Kidney epithelial cell (primary cell): ENCODE results near the gene MTFR2. TPM values are rescaled to one million over a fixed set of nuclear protein-coding genes. Genes with fewer than 3 reads are reported as not detected.
"Not testable (repeated sequence)": the region's sequence is repeated elsewhere in the genome, so short reads cannot be mapped to it uniquely, and the experiment has no call there.

Experiments
- DNase-seq: peaks from one replicate; pipeline ENCODE4 v3.0.0-alpha.2; 2010; ENCODE audit warnings: low read depth
- H3K27me3 ChIP-seq: 2 replicates; pipeline ENCODE4 v1.6.0; 2011; ENCODE audit warnings: low read length; ENCODE audit not compliant: control insufficient read depth, insufficient read depth
- H3K36me3 ChIP-seq: 2 replicates; pipeline ENCODE4 v1.5.1; 2011; ENCODE audit warnings: low read length; ENCODE audit not compliant: control insufficient read depth, insufficient read depth
- H3K4me3 ChIP-seq: 2 replicates; pipeline ENCODE4 v1.5.1; 2011; ENCODE audit warnings: low read depth, mild to moderate bottlenecking, control low read depth, low read length
- CTCF ChIP-seq: IDR thresholded peaks from 2 replicates; pipeline ENCODE4 v1.5.1; 2011; ENCODE audit warnings: mild to moderate bottlenecking, moderate library complexity, low read length, control low read depth, inconsistent platforms; ENCODE audit not compliant: insufficient read depth, poor library complexity, severe bottlenecking
- total RNA-seq: library from RNA; depleted of rRNA; stranded (reverse); fragments of >200 nt; gene quantifications from 2 replicates; pipeline ENCODE4 v1.2.3, GENCODE V29; 2015

Gene MTFR2
- total RNA-seq, 1 donor from 2014 or later = 4.6 TPM

GRCh38 chr6:136230219-136230853 is 19.8 kb downstream of the MTFR2 start:
- Histone ChIP-seq H3K36me3 (no peaks in the 10 kb centered on the region), H3K27me3 (no peaks in the 10 kb centered on the region), H3K4me3 (no peak overlapping the region)
- no peak for TF ChIP-seq CTCF
- no peak for DNase-seq

- no peak overlapping the region for H3K4me3 ChIP-seq
- DNase-seq = no peak
- no peaks in the 10 kb centered on the region for H3K27me3 ChIP-seq
- no peak for TF ChIP-seq CTCF
- no peaks in the 10 kb centered on the region for H3K36me3 ChIP-seq
These were observed 21.3 kb downstream of the MTFR2 start for GRCh38 chr6:136228814-136229213.

- H3K36me3 ChIP-seq = no peaks in the 10 kb centered on the region
- H3K4me3 ChIP-seq = no peak overlapping the region
- no peak for TF ChIP-seq CTCF
- peak; percentile 53 for DNase-seq
- H3K27me3 ChIP-seq = no peaks in the 10 kb centered on the region
These were observed 23.3 kb downstream of the MTFR2 start for GRCh38 chr6:136226674-136227377.

GRCh38 chr6:136226027-136226673 is 24.0 kb downstream of the MTFR2 start:
- Histone ChIP-seq H3K4me3 (no peak overlapping the region), H3K27me3 (no peaks in the 10 kb centered on the region), H3K36me3 (no peaks in the 10 kb centered on the region)
- no peak for DNase-seq
- peak; percentile 100 for TF ChIP-seq CTCF

GRCh38 chr6:136225496-136225895 is 24.6 kb downstream of the MTFR2 start:
- no peaks in the 10 kb centered on the region for H3K36me3 ChIP-seq
- H3K4me3 ChIP-seq = no peak overlapping the region
- no peak for TF ChIP-seq CTCF
- no peaks in the 10 kb centered on the region for H3K27me3 ChIP-seq
- no peak for DNase-seq

GRCh38 chr6:136224974-136225373 is 25.1 kb downstream of the MTFR2 start:
- H3K4me3 ChIP-seq, H3K36me3 ChIP-seq, DNase-seq, H3K27me3 ChIP-seq: not testable (repeated sequence)
